ENCODE results near the gene VSIG10L2.

VSIG10L2 gene

GRCh38 chr11:125999234-125999880, 53.5 kb downstream of the VSIG10L2 start:
- Histone ChIP-seq H3K9me3 (ENCODE audit: control insufficient read depth, insufficient read depth, low read depth, low read length) (no peaks in the 10 kb centered on the region), H3K27ac (ENCODE audit: extremely low read depth, low read depth, low read length) (no peak overlapping the region), H3K4me3 (ENCODE audit: low read depth, low read length) (no peak overlapping the region), H3K36me3 (ENCODE audit: control insufficient read depth in 2 of 2, insufficient read depth in 1 of 2, low read length in 2 of 2) (peaks cover 27 to 61% of the 10 kb centered on the region in 2 experiments), H3K4me1 (ENCODE audit: control insufficient read depth, insufficient read depth, low read length) (no peaks in the 10 kb centered on the region)
- ChIA-PET POLR2A (no interaction called here), CTCF (no interaction called here)
- TF ChIP-seq ZNF155 (tag by site-specific recombination; IDR thresholded peaks at IDR 0.05) (no peak), MYNN (tag by site-specific recombination; IDR thresholded peaks at IDR 0.05; ENCODE audit: borderline replicate concordance) (no peak), ZNF548 (tag by site-specific recombination; IDR thresholded peaks at IDR 0.05) (no peak), ZNF404 (tag by site-specific recombination; IDR thresholded peaks at IDR 0.05) (no peak), BCL11B (tag by site-specific recombination; IDR thresholded peaks at IDR 0.05; ENCODE audit: low read depth) (no peak), GLIS1 (tag by site-specific recombination; IDR thresholded peaks at IDR 0.05) (no peak), ZNF362 (tag by site-specific recombination; IDR thresholded peaks at IDR 0.05) (no peak)

DNA sequence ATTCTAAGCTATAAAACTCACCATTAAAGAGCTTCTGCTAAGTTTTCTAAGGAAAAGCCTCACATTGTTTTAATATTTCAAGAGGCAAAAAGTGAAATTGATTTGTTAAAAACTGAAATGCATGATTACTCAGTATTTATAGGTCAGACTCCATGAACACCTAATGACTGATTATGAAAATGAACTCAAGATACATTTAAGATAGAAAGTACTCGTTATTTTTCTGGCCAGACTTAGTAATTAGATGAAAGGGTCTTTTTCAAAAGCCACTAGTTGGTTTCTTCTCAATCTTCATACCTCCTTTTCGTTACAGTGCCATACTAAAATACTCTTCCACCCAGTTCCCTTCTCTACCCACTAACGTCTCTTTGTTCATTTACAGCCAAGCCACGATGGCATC, 56.3 kb downstream of the VSIG10L2 start:
- Histone ChIP-seq H3K4me3 (ENCODE audit: low read depth, low read length) (no peak overlapping the region), H3K9me3 (ENCODE audit: control insufficient read depth, insufficient read depth, low read depth, low read length) (no peaks in the 10 kb centered on the region), H3K27ac (ENCODE audit: extremely low read depth, low read depth, low read length) (no peak overlapping the region), H3K4me1 (ENCODE audit: control insufficient read depth, insufficient read depth, low read length) (no peaks in the 10 kb centered on the region), H3K36me3 (ENCODE audit: control insufficient read depth in 2 of 2, insufficient read depth in 1 of 2, low read length in 2 of 2) (peaks cover 22 to 59% of the 10 kb centered on the region in 2 experiments)
- TF ChIP-seq ZNF16 (tag by site-specific recombination; IDR thresholded peaks at IDR 0.05; ENCODE audit: low read depth) (no peak), ZNF211 (tag by site-specific recombination; IDR thresholded peaks at IDR 0.05; ENCODE audit: low read depth) (no peak), ZNF394 (tag by site-specific recombination; IDR thresholded peaks at IDR 0.05; ENCODE audit: borderline replicate concordance) (no peak), KLF17 (tag by site-specific recombination; IDR thresholded peaks at IDR 0.05) (no peak), ZNF37A (tag by site-specific recombination; IDR thresholded peaks at IDR 0.05) (no peak), ZXDB (tag by site-specific recombination; IDR thresholded peaks at IDR 0.05) (no peak), ZNF24 (tag by site-specific recombination; IDR thresholded peaks at IDR 0.05) (no peak), ZNF76 (tag by site-specific recombination; IDR thresholded peaks at IDR 0.05; ENCODE audit: borderline replicate concordance, low read depth) (no peak), RBAK (tag by site-specific recombination; IDR thresholded peaks at IDR 0.05) (no peak), ZNF18 (tag by site-specific recombination; IDR thresholded peaks at IDR 0.05) (no peak)
- TF ChIP-seq, protein P1, sequence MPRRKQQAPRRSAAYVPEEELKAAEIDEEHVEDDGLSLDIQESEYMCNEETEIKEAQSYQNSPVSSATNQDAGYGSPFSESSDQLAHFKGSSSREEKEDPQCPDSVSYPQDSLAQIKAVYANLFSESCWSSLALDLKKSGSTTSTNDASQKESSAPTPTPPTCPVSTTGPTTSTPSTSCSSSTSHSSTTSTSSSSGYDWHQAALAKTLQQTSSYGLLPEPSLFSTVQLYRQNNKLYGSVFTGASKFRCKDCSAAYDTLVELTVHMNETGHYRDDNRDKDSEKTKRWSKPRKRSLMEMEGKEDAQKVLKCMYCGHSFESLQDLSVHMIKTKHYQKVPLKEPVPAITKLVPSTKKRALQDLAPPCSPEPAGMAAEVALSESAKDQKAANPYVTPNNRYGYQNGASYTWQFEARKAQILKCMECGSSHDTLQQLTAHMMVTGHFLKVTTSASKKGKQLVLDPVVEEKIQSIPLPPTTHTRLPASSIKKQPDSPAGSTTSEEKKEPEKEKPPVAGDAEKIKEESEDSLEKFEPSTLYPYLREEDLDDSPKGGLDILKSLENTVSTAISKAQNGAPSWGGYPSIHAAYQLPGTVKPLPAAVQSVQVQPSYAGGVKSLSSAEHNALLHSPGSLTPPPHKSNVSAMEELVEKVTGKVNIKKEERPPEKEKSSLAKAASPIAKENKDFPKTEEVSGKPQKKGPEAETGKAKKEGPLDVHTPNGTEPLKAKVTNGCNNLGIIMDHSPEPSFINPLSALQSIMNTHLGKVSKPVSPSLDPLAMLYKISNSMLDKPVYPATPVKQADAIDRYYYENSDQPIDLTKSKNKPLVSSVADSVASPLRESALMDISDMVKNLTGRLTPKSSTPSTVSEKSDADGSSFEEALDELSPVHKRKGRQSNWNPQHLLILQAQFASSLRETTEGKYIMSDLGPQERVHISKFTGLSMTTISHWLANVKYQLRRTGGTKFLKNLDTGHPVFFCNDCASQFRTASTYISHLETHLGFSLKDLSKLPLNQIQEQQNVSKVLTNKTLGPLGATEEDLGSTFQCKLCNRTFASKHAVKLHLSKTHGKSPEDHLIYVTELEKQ (tag by site-specific recombination; IDR thresholded peaks at IDR 0.05; ENCODE audit: borderline replicate concordance) = no peak
- ChIA-PET CTCF (interaction anchor here (0.7 kb wide), 1 partner anchor 13 kb away, joined by 3 read pairs; no protein-coding TSS in a partner anchor), POLR2A (no interaction called here)
